Hepatocyte (in vitro differentiated cells): ENCODE measurements around the gene RBM5.

Experiments used
- CTCF ChIP-seq: fragments of 200-600 bp; sonication (generic); IDR thresholded peaks from 2 replicates; pipeline ENCODE4 v1.5.1; 2016; ENCODE audit warnings: antibody characterized with exemption, mild to moderate bottlenecking; ENCODE audit not compliant: poor library complexity
- EZH2 ChIP-seq: fragments of 200-600 bp; sonication (generic); IDR thresholded peaks from 2 replicates; pipeline ENCODE4 v1.6.1; 2016; ENCODE audit warnings: antibody characterized with exemption, mild to moderate bottlenecking, borderline replicate concordance

DNA sequence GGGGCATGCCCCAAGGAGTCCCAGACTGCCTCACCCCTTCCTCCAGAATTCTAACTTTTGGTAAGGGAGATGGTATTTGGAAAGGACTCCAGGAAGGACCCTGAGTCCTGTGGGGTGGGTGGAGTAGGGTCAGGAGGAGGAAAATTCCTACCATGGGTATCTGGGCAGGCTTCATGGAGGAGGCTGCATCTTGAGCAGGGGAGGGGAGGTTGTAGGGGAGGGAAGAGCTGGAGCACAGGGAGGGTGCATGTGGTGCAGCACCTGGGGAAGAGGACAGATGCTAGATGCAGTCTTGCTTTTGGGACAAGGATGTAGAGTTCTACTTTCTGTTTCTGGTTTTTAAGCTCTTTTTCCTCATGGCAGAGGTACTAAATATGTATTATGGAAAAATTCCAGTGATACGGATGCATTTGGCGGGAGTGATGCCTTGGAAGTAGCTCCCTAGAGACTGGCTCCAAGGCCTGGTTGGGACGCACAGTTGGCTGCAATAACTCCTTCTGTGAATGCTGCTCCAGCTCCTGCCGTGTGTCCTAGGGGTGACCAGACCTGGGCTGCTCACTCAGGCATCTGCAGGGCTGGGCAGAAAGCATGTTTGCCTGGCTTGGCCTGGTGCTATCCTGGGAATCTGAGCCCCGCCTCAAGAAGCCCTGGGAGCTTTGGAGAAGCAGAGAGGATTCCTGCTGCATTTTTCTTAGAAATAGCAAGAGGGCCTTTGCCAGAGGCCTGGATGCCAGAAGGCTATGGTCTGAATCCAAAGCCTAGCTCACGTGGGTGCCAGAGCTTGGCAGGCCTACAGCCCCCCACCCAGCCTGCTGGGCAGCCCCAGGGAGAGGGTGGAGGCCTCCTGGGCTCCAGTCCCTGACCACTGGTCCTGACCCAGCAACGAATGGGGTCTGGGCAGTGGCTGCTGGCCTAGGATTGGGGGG is 76.5 kb downstream of the RBM5 start:
- no peak for TF ChIP-seq EZH2
- TF ChIP-seq CTCF = no peak
